Adrenal gland (tissue), 5 donors: ENCODE data around the gene KIAA1958.

Experiments used
- POLR2A ChIP-seq, 2 donors: fragments of 450-650 bp; IDR thresholded peaks; one replicate each; pipeline ENCODE4 v1.6.1; 2017; ENCODE audit warnings: antibody characterized with exemption in 2 of 2, mild to moderate bottlenecking in 2 of 2, moderate library complexity in 1 of 2
- TF ChIP-seq, protein P1 (sequence below), 6 experiments: fragments of 450-650 bp in 4 of 6; fragments of 200-600 bp in 2 of 6; sonication (generic) in 1 of 6; IDR thresholded peaks; 1 replicate in 5 of 6; 2 replicates in 1 of 6; pipeline versions ENCODE4 v1.5.1 to v1.8.0; 2016 to 2021; ENCODE audit warnings: antibody characterized with exemption in 6 of 6, mild to moderate bottlenecking in 2 of 6, moderate library complexity in 1 of 6
- donor health status: DM: no; HTN: no; CAD: no.

DNA sequence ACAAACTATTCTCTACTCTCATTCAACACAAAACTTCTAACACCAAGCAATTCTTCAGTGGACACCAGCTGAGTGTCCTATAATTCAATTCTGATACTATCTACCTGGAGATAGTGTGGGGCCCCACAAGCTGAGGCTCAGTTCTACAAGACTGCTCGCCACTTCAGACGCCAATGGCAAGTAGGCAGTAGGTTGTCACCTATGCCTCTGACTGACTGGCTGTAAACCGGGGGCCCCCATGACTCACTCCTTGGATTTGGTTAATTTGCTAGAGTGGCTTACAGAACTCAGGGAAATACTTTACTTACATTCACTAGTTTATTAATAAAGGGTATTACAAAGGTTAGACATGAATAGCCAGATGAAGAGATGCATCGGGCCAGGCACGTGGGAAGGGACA is 209.8 kb downstream of the KIAA1958 start:
- TF ChIP-seq, protein P1, sequence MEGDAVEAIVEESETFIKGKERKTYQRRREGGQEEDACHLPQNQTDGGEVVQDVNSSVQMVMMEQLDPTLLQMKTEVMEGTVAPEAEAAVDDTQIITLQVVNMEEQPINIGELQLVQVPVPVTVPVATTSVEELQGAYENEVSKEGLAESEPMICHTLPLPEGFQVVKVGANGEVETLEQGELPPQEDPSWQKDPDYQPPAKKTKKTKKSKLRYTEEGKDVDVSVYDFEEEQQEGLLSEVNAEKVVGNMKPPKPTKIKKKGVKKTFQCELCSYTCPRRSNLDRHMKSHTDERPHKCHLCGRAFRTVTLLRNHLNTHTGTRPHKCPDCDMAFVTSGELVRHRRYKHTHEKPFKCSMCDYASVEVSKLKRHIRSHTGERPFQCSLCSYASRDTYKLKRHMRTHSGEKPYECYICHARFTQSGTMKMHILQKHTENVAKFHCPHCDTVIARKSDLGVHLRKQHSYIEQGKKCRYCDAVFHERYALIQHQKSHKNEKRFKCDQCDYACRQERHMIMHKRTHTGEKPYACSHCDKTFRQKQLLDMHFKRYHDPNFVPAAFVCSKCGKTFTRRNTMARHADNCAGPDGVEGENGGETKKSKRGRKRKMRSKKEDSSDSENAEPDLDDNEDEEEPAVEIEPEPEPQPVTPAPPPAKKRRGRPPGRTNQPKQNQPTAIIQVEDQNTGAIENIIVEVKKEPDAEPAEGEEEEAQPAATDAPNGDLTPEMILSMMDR (IDR thresholded peaks at IDR 0.05): no peak
- no peak for TF ChIP-seq POLR2A (IDR thresholded peaks at IDR 0.05)
